B cell (primary cell): Measurements from ENCODE around the gene ZMIZ1. TPM values are rescaled to one million over a fixed set of nuclear protein-coding genes. Genes with fewer than 3 reads are reported as not detected.

ENCODE experiments used
- ATAC-seq: fragments of 200-7000 bp; cut with Tn5 transposase; one replicate; pipeline ENCODE4 v1.10.0; 2021; ENCODE audit warnings: low read depth, mild to moderate bottlenecking, moderate number of reproducible peaks, moderate library complexity
- CTCF ChIA-PET: fragments of 350-600 bp; sonication (Branson Sonifier 250); formaldehyde crosslinking; loops from one replicate; lab custom pipeline; 2021; ENCODE audit warnings: antibody characterized with exemption, inconsistent platforms; lab: Charles Lee
- POLR2A ChIA-PET: fragments of 350-600 bp; sonication (Branson Sonifier 250); formaldehyde crosslinking; loops from one replicate; lab custom pipeline; 2021; ENCODE audit warnings: antibody characterized with exemption; lab: Charles Lee
- DNase-seq: peaks from one replicate; pipeline ENCODE4 v3.0.0; 2013
- H2AFZ ChIP-seq: 2 replicates; pipeline ENCODE4 v1.6.1; 2012; ENCODE audit warnings: mild to moderate bottlenecking, low read depth, low read length; ENCODE audit not compliant: insufficient read depth, poor library complexity, severe bottlenecking
- H3K27ac ChIP-seq, 2 donors: 1 replicate in 1 of 2; 2 replicates in 1 of 2; pipeline ENCODE4 v1.5.1; 2012 to 2013; ENCODE audit warnings: low read length in 2 of 2, mild to moderate bottlenecking in 2 of 2, moderate library complexity in 1 of 2
- H3K27me3 ChIP-seq, 4 experiments: fragments of 200-600 bp in 1 of 4; sonication (generic) in 1 of 4; replicated peaks in 1 of 4; 1 replicate in 2 of 4; 2 replicates in 2 of 4; pipeline versions ENCODE4 v1.6.1 to v1.7.0; 2013 to 2016; ENCODE audit warnings: low read length in 3 of 4, mild to moderate bottlenecking in 2 of 4, mixed read lengths in 1 of 4, moderate library complexity in 1 of 4; ENCODE audit not compliant: insufficient read depth in 4 of 4, control insufficient read depth in 3 of 4; ENCODE audit errors: control extremely low read depth in 1 of 4
- H3K36me3 ChIP-seq, 2 experiments: replicated peaks in 1 of 2; 1 replicate in 1 of 2; 2 replicates in 1 of 2; pipeline versions ENCODE4 v1.6.1 to v1.7.1; 2013; ENCODE audit warnings: low read length in 1 of 2; ENCODE audit not compliant: insufficient read depth in 2 of 2, control insufficient read depth in 1 of 2; ENCODE audit errors: control extremely low read depth in 1 of 2, extremely low read depth in 1 of 2
- H3K4me1 ChIP-seq, 2 donors: fragments of 200-600 bp in 1 of 2; sonication (generic) in 1 of 2; 1 replicate in 1 of 2; 2 replicates in 1 of 2; pipeline versions ENCODE4 v1.5.1 to v1.6.1; 2013 to 2017; ENCODE audit warnings: low read length in 2 of 2; ENCODE audit not compliant: control insufficient read depth in 2 of 2, insufficient read depth in 2 of 2
- H3K4me2 ChIP-seq: replicated peaks from 2 replicates; pipeline ENCODE3; 2012; ENCODE audit warnings: mild to moderate bottlenecking, low read depth, low read length; ENCODE audit not compliant: poor library complexity, severe bottlenecking
- H3K4me3 ChIP-seq, 5 experiments: fragments of 200-600 bp in 1 of 5; sonication (generic) in 1 of 5; 1 replicate in 3 of 5; 2 replicates in 2 of 5; pipeline versions ENCODE4 v1.5.1 to v1.7.0; 2011 to 2016; ENCODE audit warnings: low read length in 4 of 5, mild to moderate bottlenecking in 4 of 5, low read depth in 2 of 5, control low read depth in 1 of 5, moderate library complexity in 1 of 5; ENCODE audit not compliant: insufficient read depth in 1 of 5; ENCODE audit errors: control extremely low read depth in 1 of 5, extremely low read depth in 1 of 5
- H3K79me2 ChIP-seq: fragments of 200-600 bp; sonication (generic); one replicate; pipeline ENCODE4 v1.6.0; 2016; ENCODE audit warnings: low read length; ENCODE audit not compliant: control insufficient read depth, insufficient read depth
- H3K9ac ChIP-seq: fragments of 200-600 bp; sonication (generic); 2 replicates; pipeline ENCODE4 v1.6.1; 2017; ENCODE audit warnings: mild to moderate bottlenecking, low read length, moderate library complexity
- H3K9me3 ChIP-seq, 3 donors: one replicate each; pipeline versions ENCODE4 v1.6.1 to v1.7.1; 2013; ENCODE audit warnings: low read length in 2 of 3; ENCODE audit not compliant: control insufficient read depth in 2 of 3, insufficient read depth in 1 of 3; ENCODE audit errors: control extremely low read depth in 1 of 3
- H4K20me1 ChIP-seq: 2 replicates; pipeline ENCODE4 v1.6.0; 2012; ENCODE audit warnings: mild to moderate bottlenecking, low read length; ENCODE audit not compliant: insufficient read depth, control insufficient read depth, poor library complexity, severe bottlenecking
- H3K27ac Mint-ChIP-seq: one replicate; pipeline ENCODE4 v1.8.0; 2021; ENCODE audit warnings: mixed read lengths
- H3K27me3 Mint-ChIP-seq: one replicate; pipeline ENCODE4 v1.8.0; 2021; ENCODE audit warnings: mixed read lengths
- H3K4me1 Mint-ChIP-seq: one replicate; pipeline ENCODE4 v1.8.0; 2021; ENCODE audit warnings: mixed read lengths
- H3K4me3 Mint-ChIP-seq: one replicate; pipeline ENCODE4 v1.8.0; 2021; ENCODE audit warnings: mixed read lengths
- H3K9me3 Mint-ChIP-seq: one replicate; pipeline ENCODE4 v1.8.0; 2022; ENCODE audit warnings: mixed read lengths; ENCODE audit not compliant: insufficient read depth
- EZH2 ChIP-seq: IDR thresholded peaks from 2 replicates; pipeline ENCODE4 v1.6.1; 2012; ENCODE audit warnings: borderline replicate concordance, low read depth, mild to moderate bottlenecking, moderate library complexity, low read length; ENCODE audit not compliant: insufficient read depth, poor library complexity, severe bottlenecking
- WGBS: methylation state at CpG from one replicate; pipeline ENCODE4 v1.1.5; 2013; ENCODE audit warnings: missing lambda C conversion rate; ENCODE audit not compliant: insufficient coverage; 5-methylcytosine and 5-hydroxymethylcytosine counted together
- intact Hi-C: fragments of 100-400 bp; cut with micrococcal nuclease; formaldehyde crosslinking; loops from one replicate; pipeline ENCODE4 v1.10.0; 2022
- polyA plus RNA-seq: library from polyadenylated mRNA; depleted of rRNA; stranded (reverse); fragments of >200 nt; gene quantifications from 2 replicates; pipeline ENCODE4 v1.2.3, GENCODE V29; 2012
- total RNA-seq, 2 donors: library from RNA; stranded (reverse); fragments of 120-200 nt in 1 of 2; gene quantifications; 1 replicate in 1 of 2; 2 replicates in 1 of 2; pipeline versions ENCODE4 v1.2.3 to v1.2.4, GENCODE V29; 2013 to 2022
- TF ChIP-seq, protein P1 (sequence below): fragments of 200-600 bp; IDR thresholded peaks from one replicate; pipeline ENCODE4 v1.8.0; 2022; ENCODE audit warnings: antibody characterized with exemption, mild to moderate bottlenecking

The ZMIZ1 gene
- total and polyA plus RNA-seq, 2 donors (not counting 1 experiment from before 2014, with no cell fraction given): 14.3 to 64.9 TPM

- peaks cover 0 to 2% of the 10 kb centered on the region in 2 experiments for H3K36me3 ChIP-seq
- peaks cover 78% of the 10 kb centered on the region for H3K79me2 ChIP-seq
- intact Hi-C loops: loop anchor here (5.0 kb wide), 3 partner anchors 691 to 1219 kb away; partner anchors contain the start of genes ANXA11 and POLR3A
- no peak overlapping the region for H2AFZ ChIP-seq
- POLR2A ChIA-PET: interaction anchor here (0.6 to 2.5 kb wide), 4 partner anchors 19 to 81 kb away, joined by 3 to 13 read pairs (median 6); no protein-coding TSS in a partner anchor
- CTCF ChIA-PET: interaction anchor here (0.8 to 1.0 kb wide), 2 partner anchors 47 to 223 kb away, joined by 3 to 4 read pairs; no protein-coding TSS in a partner anchor
- H3K27me3 Mint-ChIP-seq: no peaks in the 10 kb centered on the region
- peaks cover 84% of the 10 kb centered on the region for H3K4me1 Mint-ChIP-seq
- peak overlapping the region; percentile 95 for H3K4me2 ChIP-seq
- no peaks in the 10 kb centered on the region for H3K9me3 ChIP-seq
- H3K27ac ChIP-seq: peak overlapping the region; percentile 93 to 95
- peaks cover 84 to 86% of the 10 kb centered on the region in 2 donors for H3K4me1 ChIP-seq
- no peak for ATAC-seq
- H4K20me1 ChIP-seq: no peaks in the 10 kb centered on the region
- peak overlapping the region in 3 of 5 experiments; percentile 10 to 69 (median 21) for H3K4me3 ChIP-seq
- H3K27me3 ChIP-seq: no peaks in the 10 kb centered on the region
- peak overlapping the region; percentile 84 for H3K4me3 Mint-ChIP-seq
- no peaks in the 10 kb centered on the region for H3K9me3 Mint-ChIP-seq
- TF ChIP-seq, protein P1, sequence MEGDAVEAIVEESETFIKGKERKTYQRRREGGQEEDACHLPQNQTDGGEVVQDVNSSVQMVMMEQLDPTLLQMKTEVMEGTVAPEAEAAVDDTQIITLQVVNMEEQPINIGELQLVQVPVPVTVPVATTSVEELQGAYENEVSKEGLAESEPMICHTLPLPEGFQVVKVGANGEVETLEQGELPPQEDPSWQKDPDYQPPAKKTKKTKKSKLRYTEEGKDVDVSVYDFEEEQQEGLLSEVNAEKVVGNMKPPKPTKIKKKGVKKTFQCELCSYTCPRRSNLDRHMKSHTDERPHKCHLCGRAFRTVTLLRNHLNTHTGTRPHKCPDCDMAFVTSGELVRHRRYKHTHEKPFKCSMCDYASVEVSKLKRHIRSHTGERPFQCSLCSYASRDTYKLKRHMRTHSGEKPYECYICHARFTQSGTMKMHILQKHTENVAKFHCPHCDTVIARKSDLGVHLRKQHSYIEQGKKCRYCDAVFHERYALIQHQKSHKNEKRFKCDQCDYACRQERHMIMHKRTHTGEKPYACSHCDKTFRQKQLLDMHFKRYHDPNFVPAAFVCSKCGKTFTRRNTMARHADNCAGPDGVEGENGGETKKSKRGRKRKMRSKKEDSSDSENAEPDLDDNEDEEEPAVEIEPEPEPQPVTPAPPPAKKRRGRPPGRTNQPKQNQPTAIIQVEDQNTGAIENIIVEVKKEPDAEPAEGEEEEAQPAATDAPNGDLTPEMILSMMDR: no peak
- TF ChIP-seq EZH2: no peak
- WGBS: 64% methylated on average over 13 of the region's 14 CpGs
- H3K9ac ChIP-seq: peak overlapping the region; percentile 68
- DNase-seq: no peak
- H3K27ac Mint-ChIP-seq: peak overlapping the region; percentile 95
Measured at GRCh38 chr10:79246606-79247275, 178.0 kb downstream of the ZMIZ1 start.
